Mesothelial cell of epicardium (in vitro differentiated cells): Measurements from ENCODE around the gene NALCN. TPM values are rescaled to one million over a fixed set of nuclear protein-coding genes. Genes with fewer than 3 reads are reported as not detected.

ENCODE experiments used
- DNase-seq, 2 experiments: peaks; one replicate each; pipeline ENCODE4 v3.0.0; 2021; ENCODE audit warnings: low spot score in 2 of 2; ENCODE audit not compliant: unreplicated experiment in 2 of 2
- H3K27ac Mint-ChIP-seq: 2 replicates; pipeline ENCODE4 v1.8.0; 2021; ENCODE audit warnings: mixed read lengths
- H3K27me3 Mint-ChIP-seq: 2 replicates; pipeline ENCODE4 v1.8.0; 2021; ENCODE audit warnings: low read depth, mixed read lengths
- H3K36me3 Mint-ChIP-seq: 2 replicates; pipeline ENCODE4 v1.8.0; 2021; ENCODE audit warnings: mixed read lengths
- H3K4me1 Mint-ChIP-seq: 2 replicates; pipeline ENCODE4 v1.8.0; 2021; ENCODE audit warnings: mixed read lengths
- H3K4me3 Mint-ChIP-seq: 2 replicates; pipeline ENCODE4 v1.8.0; 2021; ENCODE audit warnings: mild to moderate bottlenecking, moderate library complexity, mixed read lengths
- H3K9me3 Mint-ChIP-seq: 2 replicates; pipeline ENCODE4 v1.8.0; 2021; ENCODE audit warnings: mixed read lengths
- CTCF ChIP-seq: fragments of 200-600 bp; sonication (generic); IDR thresholded peaks from one replicate; pipeline ENCODE4 v1.5.0; 2021; ENCODE audit warnings: antibody characterized with exemption; ENCODE audit not compliant: unreplicated experiment
- total RNA-seq: library from RNA; stranded (reverse); gene quantifications from 3 replicates; pipeline ENCODE4 v1.2.1, GENCODE V29; 2021

The NALCN gene
- total RNA-seq, 1 donor from 2014 or later: 2.2 TPM

GRCh38 chr13:101425156-101425471, 8.8 kb upstream of the NALCN start:
- no peak for DNase-seq
- no peak overlapping the region for H3K27ac Mint-ChIP-seq
- H3K9me3 Mint-ChIP-seq: peaks cover 5% of the 10 kb centered on the region
- H3K36me3 Mint-ChIP-seq: no peaks in the 10 kb centered on the region
- H3K27me3 Mint-ChIP-seq: peaks cover 12% of the 10 kb centered on the region
- H3K4me3 Mint-ChIP-seq: no peak overlapping the region
- no peaks in the 10 kb centered on the region for H3K4me1 Mint-ChIP-seq
- TF ChIP-seq CTCF: no peak

DNA sequence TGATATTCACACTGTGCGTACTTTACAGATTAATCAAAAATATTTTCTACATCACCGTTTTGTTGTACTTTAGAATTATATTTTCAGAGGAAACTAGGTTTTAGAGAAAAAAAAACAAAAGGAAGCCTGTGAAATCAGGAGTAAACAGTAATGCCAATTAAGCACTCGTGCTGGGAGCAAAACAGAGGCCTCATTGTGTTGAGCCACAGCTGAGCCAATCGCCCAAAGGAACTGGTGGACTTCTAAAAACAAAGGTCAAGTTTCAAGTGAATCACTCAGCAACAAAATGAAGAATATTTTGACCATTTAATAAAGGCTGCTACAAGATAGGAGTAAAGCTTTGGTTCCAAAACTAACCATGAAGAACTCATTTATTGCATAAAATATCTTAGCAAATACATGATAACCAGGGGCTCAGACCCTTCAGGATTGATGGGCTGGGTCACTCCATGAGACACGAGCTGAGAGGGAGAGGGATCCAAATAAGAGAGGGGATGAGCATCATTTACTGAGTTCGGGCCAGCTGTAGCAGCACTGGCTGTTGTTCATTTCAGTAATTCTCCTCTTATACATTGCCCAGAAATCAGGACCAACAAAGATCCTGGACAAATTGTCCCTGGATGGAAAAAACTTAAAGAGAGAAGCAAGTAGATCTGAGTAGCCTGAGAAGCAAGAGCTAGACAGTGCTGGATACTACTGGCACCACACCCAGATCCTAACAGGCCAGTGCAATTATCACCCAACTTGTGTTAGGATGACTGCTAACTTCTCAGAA, 8.3 kb upstream of the NALCN start:
- no peak overlapping the region for H3K4me3 Mint-ChIP-seq
- peaks cover 5% of the 10 kb centered on the region for H3K9me3 Mint-ChIP-seq
- no peak for TF ChIP-seq CTCF
- peaks cover 12% of the 10 kb centered on the region for H3K27me3 Mint-ChIP-seq
- DNase-seq: no peak
- H3K27ac Mint-ChIP-seq: no peak overlapping the region
- no peaks in the 10 kb centered on the region for H3K36me3 Mint-ChIP-seq
- no peaks in the 10 kb centered on the region for H3K4me1 Mint-ChIP-seq

DNA sequence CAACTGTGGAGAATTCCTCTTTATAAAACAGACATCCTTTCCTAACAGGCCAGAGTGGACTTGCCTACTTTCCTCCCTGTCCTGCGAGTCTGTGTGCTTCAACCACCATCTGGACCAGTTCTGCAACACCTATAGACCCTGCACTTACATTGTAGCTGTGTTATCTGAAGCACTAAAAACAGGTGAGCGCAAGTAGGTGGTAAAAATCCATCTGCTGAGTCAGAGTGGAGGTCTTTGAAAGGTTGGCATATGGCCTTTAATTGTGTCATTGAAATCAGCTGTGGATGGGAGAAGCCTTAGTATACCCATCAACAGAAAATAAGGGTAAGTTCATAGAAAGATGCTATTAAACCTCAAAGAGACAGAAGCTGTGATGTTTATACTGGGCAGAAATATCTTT, 7.6 kb upstream of the NALCN start:
- Mint-ChIP-seq H3K36me3 (no peaks in the 10 kb centered on the region), H3K4me1 (no peaks in the 10 kb centered on the region), H3K27me3 (peaks cover 13% of the 10 kb centered on the region), H3K27ac (no peak overlapping the region), H3K9me3 (peaks cover 5% of the 10 kb centered on the region), H3K4me3 (no peak overlapping the region)
- no peak for DNase-seq
- no peak for TF ChIP-seq CTCF

DNA sequence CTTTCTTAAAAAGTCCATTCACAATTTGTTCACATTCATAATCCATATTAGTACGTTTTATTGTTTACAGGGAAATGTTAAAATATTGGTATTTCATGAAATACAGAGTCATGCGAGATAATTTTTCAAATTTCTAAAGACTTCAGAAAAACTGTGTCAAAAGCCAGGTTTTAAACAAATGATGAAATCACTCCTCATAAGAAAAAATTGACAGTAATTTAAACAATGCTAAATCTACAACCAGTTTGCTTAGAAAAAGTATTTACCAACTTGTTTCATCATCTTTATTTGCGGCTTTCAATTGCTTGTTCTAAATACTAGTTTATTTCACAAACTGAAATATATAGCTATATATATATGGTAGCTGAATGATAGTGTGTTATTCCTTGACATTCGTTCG, 1.2 kb upstream of the NALCN start:
- TF ChIP-seq CTCF: no peak
- no peaks in the 10 kb centered on the region for H3K36me3 Mint-ChIP-seq
- H3K27ac Mint-ChIP-seq: no peak overlapping the region
- H3K27me3 Mint-ChIP-seq: peaks cover 37% of the 10 kb centered on the region
- H3K4me3 Mint-ChIP-seq: no peak overlapping the region
- DNase-seq: no peak
- peaks cover 16% of the 10 kb centered on the region for H3K4me1 Mint-ChIP-seq
- peaks cover 5% of the 10 kb centered on the region for H3K9me3 Mint-ChIP-seq

- no peak for DNase-seq
- H3K4me3 Mint-ChIP-seq: peak overlapping the region; percentile 77
- H3K9me3 Mint-ChIP-seq: peaks cover 5% of the 10 kb centered on the region
- H3K36me3 Mint-ChIP-seq: no peaks in the 10 kb centered on the region
- H3K27me3 Mint-ChIP-seq: peaks cover 39% of the 10 kb centered on the region
- H3K27ac Mint-ChIP-seq: no peak overlapping the region
- peaks cover 21% of the 10 kb centered on the region for H3K4me1 Mint-ChIP-seq
- no peak for TF ChIP-seq CTCF
Measured at GRCh38 chr13:101417043-101417406, 717 bp upstream of the NALCN start.
